Effector memory CD4-positive, alpha-beta T cell (primary cell): ENCODE data around the gene CSMD2.
"Not testable (repeated sequence)": the region's sequence is repeated elsewhere in the genome, so short reads cannot be mapped to it uniquely, and the experiment has no call there.

ENCODE experiments used
- DNase-seq, 3 donors: peaks; one replicate each; pipeline ENCODE4 v3.0.0-alpha.2; 2020
- H3K27ac ChIP-seq: 2 replicates; pipeline ENCODE4 v1.7.0; 2013; ENCODE audit warnings: mild to moderate bottlenecking, low read length, moderate library complexity; ENCODE audit not compliant: insufficient read depth, poor library complexity, severe bottlenecking
- H3K27me3 ChIP-seq: replicated peaks from 2 replicates; pipeline ENCODE4 v1.7.0; 2013; ENCODE audit warnings: mild to moderate bottlenecking, low read length; ENCODE audit not compliant: insufficient read depth, control insufficient read depth, poor library complexity, severe bottlenecking
- H3K36me3 ChIP-seq: 2 replicates; pipeline ENCODE4 v1.7.0; 2013; ENCODE audit warnings: mild to moderate bottlenecking, low read length, moderate library complexity; ENCODE audit not compliant: control insufficient read depth, insufficient read depth
- H3K4me1 ChIP-seq: 2 replicates; pipeline ENCODE4 v1.7.0; 2013; ENCODE audit warnings: low read length, mild to moderate bottlenecking; ENCODE audit not compliant: control insufficient read depth, insufficient read depth, poor library complexity, severe bottlenecking
- H3K4me3 ChIP-seq: 2 replicates; pipeline ENCODE4 v1.7.0; 2013; ENCODE audit warnings: low read length, low read depth, mild to moderate bottlenecking; ENCODE audit not compliant: insufficient read depth, poor library complexity, severe bottlenecking
- H3K9me3 ChIP-seq: 2 replicates; pipeline ENCODE4 v1.7.0; 2013; ENCODE audit warnings: mild to moderate bottlenecking, low read length, moderate library complexity; ENCODE audit not compliant: control insufficient read depth
- total RNA-seq, 3 donors: gene quantifications; one replicate each; lab custom pipeline; 2026; lab: John Stamatoyannopoulos, UW

CSMD2 gene
- 0 reads per million in 3 donors for total RNA-seq

- Histone ChIP-seq H3K4me3 (no peak within 1 kb of the TSS), H3K4me1 (peaks cover 6% of the 10 kb centered on the region), H3K27ac (no peak within 1 kb of the TSS), H3K36me3 (no peaks in the 10 kb centered on the region), H3K9me3 (no peaks in the 10 kb centered on the region), H3K27me3 (peaks cover 6% of the 10 kb centered on the region)
- DNase-seq = no peak
Observed at GRCh38 chr1:34164771-34165391, at the start of gene CSMD2. TSS of gene CSMD2 (minus strand) at chr1:34165230. CDS start at chr1:34165097, 133 bp downstream.

- DNase-seq = no peak
- no peaks in the 10 kb centered on the region for H3K9me3 ChIP-seq
- no peaks in the 10 kb centered on the region for H3K36me3 ChIP-seq
- H3K27me3 ChIP-seq = peaks cover 4% of the 10 kb centered on the region
- no peaks in the 10 kb centered on the region for H3K4me1 ChIP-seq
- no peak overlapping the region for H3K4me3 ChIP-seq
- H3K27ac ChIP-seq = no peak overlapping the region
Observed at GRCh38 chr1:34213956-34214355, 48.9 kb upstream of the CSMD2 start.

GRCh38 chr1:34212673-34213072 lies 47.6 kb upstream of the CSMD2 start:
- Histone ChIP-seq H3K4me3 (no peak overlapping the region), H3K9me3 (no peaks in the 10 kb centered on the region), H3K27ac (no peak overlapping the region), H3K36me3 (no peaks in the 10 kb centered on the region), H3K4me1 (no peaks in the 10 kb centered on the region), H3K27me3 (peaks cover 4% of the 10 kb centered on the region)
- no peak for DNase-seq

GRCh38 chr1:34199927-34200326 lies 34.9 kb upstream of the CSMD2 start:
- no peak for DNase-seq
- H3K27me3 ChIP-seq = no peaks in the 10 kb centered on the region
- H3K9me3 ChIP-seq = no peaks in the 10 kb centered on the region
- no peak overlapping the region for H3K27ac ChIP-seq
- H3K4me1 ChIP-seq = no peaks in the 10 kb centered on the region
- no peaks in the 10 kb centered on the region for H3K36me3 ChIP-seq
- no peak overlapping the region for H3K4me3 ChIP-seq

- Histone ChIP-seq H3K4me1 (no peaks in the 10 kb centered on the region), H3K9me3 (no peaks in the 10 kb centered on the region)
- no peak for DNase-seq
Observed at GRCh38 chr1:34192621-34193020, 27.6 kb upstream of the CSMD2 start.

GRCh38 chr1:34190692-34191091 lies 25.7 kb upstream of the CSMD2 start:
- no peak overlapping the region for H3K4me3 ChIP-seq
- no peaks in the 10 kb centered on the region for H3K9me3 ChIP-seq
- no peak overlapping the region for H3K27ac ChIP-seq
- no peaks in the 10 kb centered on the region for H3K27me3 ChIP-seq
- no peaks in the 10 kb centered on the region for H3K36me3 ChIP-seq
- H3K4me1 ChIP-seq = no peaks in the 10 kb centered on the region
- DNase-seq = no peak

More at GRCh38 chr1:34192621-34193020, 27.6 kb upstream of the CSMD2 start:
- Histone ChIP-seq H3K36me3 (no peaks in the 10 kb centered on the region), H3K4me3 (no peak overlapping the region), H3K27me3 (no peaks in the 10 kb centered on the region), H3K27ac (no peak overlapping the region)

- no peak overlapping the region for H3K27ac ChIP-seq
- H3K4me3 ChIP-seq = no peak overlapping the region
- H3K9me3 ChIP-seq = no peaks in the 10 kb centered on the region
- no peaks in the 10 kb centered on the region for H3K27me3 ChIP-seq
- no peaks in the 10 kb centered on the region for H3K4me1 ChIP-seq
- no peak for DNase-seq
- no peaks in the 10 kb centered on the region for H3K36me3 ChIP-seq
Observed at GRCh38 chr1:34188985-34189384, 24.0 kb upstream of the CSMD2 start.

- DNase-seq = no peak
- no peaks in the 10 kb centered on the region for H3K36me3 ChIP-seq
- no peaks in the 10 kb centered on the region for H3K9me3 ChIP-seq
- H3K4me1 ChIP-seq = no peaks in the 10 kb centered on the region
- H3K4me3 ChIP-seq = no peak overlapping the region
- no peak overlapping the region for H3K27ac ChIP-seq
- H3K27me3 ChIP-seq = no peaks in the 10 kb centered on the region
Observed at GRCh38 chr1:34188418-34188817, 23.4 kb upstream of the CSMD2 start.

- Histone ChIP-seq H3K27me3 (no peaks in the 10 kb centered on the region), H3K9me3 (no peaks in the 10 kb centered on the region), H3K36me3 (no peaks in the 10 kb centered on the region), H3K4me3 (no peak overlapping the region), H3K27ac (no peak overlapping the region), H3K4me1 (no peaks in the 10 kb centered on the region)
- DNase-seq = no peak
Observed at GRCh38 chr1:34186741-34187494, 21.9 kb upstream of the CSMD2 start.

GRCh38 chr1:34183381-34183780 lies 18.4 kb upstream of the CSMD2 start:
- H3K27me3 ChIP-seq, H3K36me3 ChIP-seq, H3K4me3 ChIP-seq, H3K9me3 ChIP-seq, H3K4me1 ChIP-seq, DNase-seq, H3K27ac ChIP-seq: not testable (repeated sequence)
